Mucosa of descending colon (tissue), 3 donors: ENCODE measurements around the gene SEC24D. TPM values are rescaled to one million over a fixed set of nuclear protein-coding genes. Genes with fewer than 3 reads are reported as not detected.
"Not testable (repeated sequence)": the region's sequence is repeated elsewhere in the genome, so short reads cannot be mapped to it uniquely, and the experiment has no call there.

Experiments
- ATAC-seq: fragments of 200-7000 bp; cut with Tn5 transposase; one replicate; pipeline ENCODE4 v1.9.1; 2020; ENCODE audit warnings: mild to moderate bottlenecking, moderate library complexity
- DNase-seq, 3 donors: peaks; one replicate each; pipeline ENCODE4 v3.0.0-alpha.2; 2020
- H3K36me3 ChIP-seq: fragments of 200-600 bp; one replicate; pipeline ENCODE4 v1.8.0; 2021; ENCODE audit warnings: low read depth, mild to moderate bottlenecking
- H3K4me1 ChIP-seq: fragments of 200-600 bp; one replicate; pipeline ENCODE4 v1.8.0; 2021; ENCODE audit warnings: low read depth, mild to moderate bottlenecking
- H3K4me3 ChIP-seq: fragments of 200-600 bp; one replicate; pipeline ENCODE4 v1.8.0; 2021; ENCODE audit warnings: mild to moderate bottlenecking
- H3K9me3 ChIP-seq: fragments of 200-600 bp; one replicate; pipeline ENCODE4 v1.8.0; 2021; ENCODE audit warnings: mild to moderate bottlenecking
- intact Hi-C, 2 donors: fragments of 100-400 bp; cut with DNase I in 1 of 2; cut with micrococcal nuclease in 1 of 2; formaldehyde crosslinking; loops; one replicate each; pipeline versions ENCODE4 v1.11.0 to v1.11.1; 2022; cut with DNase I, micrococcal nuclease
- total RNA-seq, 3 donors: library from RNA; stranded (reverse); fragmentation: NEBNext Ultra II Directional in 2 of 3; extraction: Animal tissue kit (Norgen Biotek cat#: 25700) in 2 of 3; gene quantifications; one replicate each; pipeline versions ENCODE4 v1.2.1 to v1.2.4, GENCODE V29; 2021 to 2023
- TF ChIP-seq, protein P1 (sequence below): fragments of 200-600 bp; IDR thresholded peaks from one replicate; pipeline ENCODE4 v1.8.0; 2022; ENCODE audit warnings: antibody characterized with exemption, mild to moderate bottlenecking
- donor health status: DM: no; HTN: no; CAD: no; lungs with moderate emphysema.
- donor health status: DM: no; HTN: no; CAD: no.
- donor health status: DM: no; HTN: yes; CAD: no.

The SEC24D gene
- total RNA-seq, 3 donors from 2014 or later = 22.1 to 55.6 (median 45.3) TPM

DNA sequence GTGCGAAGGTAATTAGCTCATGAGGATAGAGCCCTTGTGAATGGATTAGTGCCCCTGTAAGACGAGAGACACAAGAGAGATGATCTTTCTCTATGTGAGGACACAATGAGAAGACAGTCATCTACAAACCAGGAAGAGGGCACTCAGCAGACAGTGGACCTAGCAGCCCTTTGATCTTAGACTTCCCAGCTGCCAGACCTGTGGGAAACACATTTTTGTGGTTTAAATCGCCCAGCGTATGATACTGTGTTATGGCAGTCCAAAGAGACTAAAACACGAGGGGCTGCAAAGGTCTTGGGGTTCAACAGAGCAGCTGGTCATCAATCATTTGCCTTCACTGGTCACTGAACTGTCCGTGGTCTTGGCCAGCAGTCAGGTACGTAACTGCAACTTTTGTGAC lies 43.5 kb upstream of the SEC24D start:
- intact Hi-C loops = no loop called here

DNA sequence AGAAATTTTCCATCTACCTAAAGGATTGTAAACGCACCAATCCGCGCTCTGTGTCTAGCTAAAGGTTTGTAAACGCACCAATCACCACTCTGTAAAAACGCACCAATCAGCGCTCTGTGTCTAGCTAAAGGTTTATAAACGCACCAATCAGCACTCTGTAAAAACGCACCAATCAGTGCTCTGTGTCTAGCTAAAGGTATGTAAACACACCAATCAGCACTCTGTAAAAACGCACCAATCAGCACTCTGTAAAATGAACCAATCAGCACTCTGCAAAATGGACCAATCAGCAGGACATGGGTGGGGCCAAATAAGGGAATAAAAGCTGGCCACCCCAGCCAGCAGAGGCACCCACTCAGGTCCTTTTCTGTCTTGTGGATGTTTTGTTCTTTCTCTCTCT lies 42.6 kb upstream of the SEC24D start:
- H3K4me3 ChIP-seq, H3K9me3 ChIP-seq, DNase-seq, H3K36me3 ChIP-seq, ATAC-seq, intact Hi-C loops, H3K4me1 ChIP-seq: not testable (repeated sequence)

More for the DNA sequence above, 43.5 kb upstream of the SEC24D start:
- Histone ChIP-seq H3K36me3 (no peaks in the 10 kb centered on the region), H3K9me3 (peaks cover 5% of the 10 kb centered on the region), H3K4me3 (no peak overlapping the region), H3K4me1 (no peaks in the 10 kb centered on the region)
- DNase-seq (no peak), ATAC-seq (no peak)
- TF ChIP-seq, protein P1, sequence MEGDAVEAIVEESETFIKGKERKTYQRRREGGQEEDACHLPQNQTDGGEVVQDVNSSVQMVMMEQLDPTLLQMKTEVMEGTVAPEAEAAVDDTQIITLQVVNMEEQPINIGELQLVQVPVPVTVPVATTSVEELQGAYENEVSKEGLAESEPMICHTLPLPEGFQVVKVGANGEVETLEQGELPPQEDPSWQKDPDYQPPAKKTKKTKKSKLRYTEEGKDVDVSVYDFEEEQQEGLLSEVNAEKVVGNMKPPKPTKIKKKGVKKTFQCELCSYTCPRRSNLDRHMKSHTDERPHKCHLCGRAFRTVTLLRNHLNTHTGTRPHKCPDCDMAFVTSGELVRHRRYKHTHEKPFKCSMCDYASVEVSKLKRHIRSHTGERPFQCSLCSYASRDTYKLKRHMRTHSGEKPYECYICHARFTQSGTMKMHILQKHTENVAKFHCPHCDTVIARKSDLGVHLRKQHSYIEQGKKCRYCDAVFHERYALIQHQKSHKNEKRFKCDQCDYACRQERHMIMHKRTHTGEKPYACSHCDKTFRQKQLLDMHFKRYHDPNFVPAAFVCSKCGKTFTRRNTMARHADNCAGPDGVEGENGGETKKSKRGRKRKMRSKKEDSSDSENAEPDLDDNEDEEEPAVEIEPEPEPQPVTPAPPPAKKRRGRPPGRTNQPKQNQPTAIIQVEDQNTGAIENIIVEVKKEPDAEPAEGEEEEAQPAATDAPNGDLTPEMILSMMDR = no peak

DNA sequence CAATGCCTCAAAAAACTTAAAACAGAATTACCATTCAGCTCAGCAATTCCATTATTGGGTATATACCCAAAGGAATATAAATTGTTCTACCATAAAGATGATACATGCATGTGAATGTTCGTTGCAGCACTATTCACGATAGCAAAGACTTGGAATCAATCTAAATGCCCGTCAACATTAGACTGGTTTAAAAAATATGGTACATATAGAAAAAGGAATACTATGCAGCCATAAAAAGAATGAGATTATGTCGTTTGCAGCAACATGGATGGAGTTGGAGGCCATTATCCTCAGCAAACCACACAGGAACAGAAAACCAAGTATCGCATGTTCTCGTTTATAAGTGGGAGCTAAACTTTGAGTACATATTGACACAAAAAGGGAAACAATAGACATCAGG lies 41.9 kb upstream of the SEC24D start:
- no peaks in the 10 kb centered on the region for H3K4me1 ChIP-seq
- ATAC-seq (no peak), DNase-seq (no peak)
- H3K4me3 ChIP-seq = no peak overlapping the region
- H3K9me3 ChIP-seq = peaks cover 5% of the 10 kb centered on the region
- intact Hi-C loops = no loop called here
- no peaks in the 10 kb centered on the region for H3K36me3 ChIP-seq
- TF ChIP-seq, protein P1 = no peak

DNA sequence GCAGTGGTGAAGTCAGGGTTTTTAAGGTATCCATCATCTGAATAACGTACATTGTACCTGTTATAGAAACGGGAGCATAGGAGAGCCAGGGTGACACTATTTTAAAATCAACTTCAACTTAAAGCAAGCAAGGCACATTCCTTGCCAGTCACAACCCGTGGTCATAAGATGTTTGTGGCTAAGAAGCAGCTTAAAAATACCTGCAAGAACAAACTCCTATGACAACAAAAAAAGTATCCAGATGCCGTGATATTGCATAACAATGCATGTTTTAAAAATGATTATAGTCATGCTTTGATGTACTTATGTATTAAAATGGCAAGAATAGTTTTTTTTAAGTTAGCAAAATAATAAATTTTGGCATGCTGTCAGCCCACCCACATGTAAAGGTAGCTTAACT lies 36.3 kb upstream of the SEC24D start:
- Histone ChIP-seq H3K9me3 (no peaks in the 10 kb centered on the region), H3K4me3 (no peak overlapping the region), H3K4me1 (no peaks in the 10 kb centered on the region), H3K36me3 (no peaks in the 10 kb centered on the region)
- no peak for DNase-seq
- intact Hi-C loops = no loop called here
- TF ChIP-seq, protein P1 = no peak
- no peak for ATAC-seq

DNA sequence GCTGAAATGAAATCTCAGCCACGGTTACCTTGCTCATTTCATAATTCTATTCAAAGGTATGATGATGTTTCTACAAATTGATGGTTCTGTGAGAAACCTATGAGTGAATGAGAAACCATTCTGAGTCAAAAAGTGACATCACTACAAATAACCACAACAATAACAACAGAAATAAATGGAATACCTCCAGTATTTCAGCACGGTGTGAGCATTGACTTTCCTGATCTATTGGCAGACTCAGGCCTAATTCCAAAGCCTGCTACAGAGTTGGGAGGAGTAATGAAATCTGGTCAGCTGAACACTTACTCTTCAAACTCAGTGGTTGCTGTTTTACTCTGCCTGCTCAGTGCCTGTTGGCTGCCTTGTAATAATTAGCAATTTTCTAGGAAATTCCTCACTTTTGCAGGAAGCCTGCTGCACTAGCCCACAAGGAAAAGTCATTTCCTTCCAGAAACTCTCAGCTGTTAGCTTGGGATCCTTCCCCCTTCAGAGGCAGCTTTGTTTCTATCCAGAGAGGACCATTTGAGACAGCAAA lies 33.9 kb upstream of the SEC24D start:
- no peaks in the 10 kb centered on the region for H3K9me3 ChIP-seq
- ATAC-seq = no peak
- DNase-seq = peak in 1 of 3 donors; percentile 8
- TF ChIP-seq, protein P1 = no peak
- no peaks in the 10 kb centered on the region for H3K36me3 ChIP-seq
- intact Hi-C loops = no loop called here
- H3K4me3 ChIP-seq = no peak overlapping the region
- no peaks in the 10 kb centered on the region for H3K4me1 ChIP-seq

DNA sequence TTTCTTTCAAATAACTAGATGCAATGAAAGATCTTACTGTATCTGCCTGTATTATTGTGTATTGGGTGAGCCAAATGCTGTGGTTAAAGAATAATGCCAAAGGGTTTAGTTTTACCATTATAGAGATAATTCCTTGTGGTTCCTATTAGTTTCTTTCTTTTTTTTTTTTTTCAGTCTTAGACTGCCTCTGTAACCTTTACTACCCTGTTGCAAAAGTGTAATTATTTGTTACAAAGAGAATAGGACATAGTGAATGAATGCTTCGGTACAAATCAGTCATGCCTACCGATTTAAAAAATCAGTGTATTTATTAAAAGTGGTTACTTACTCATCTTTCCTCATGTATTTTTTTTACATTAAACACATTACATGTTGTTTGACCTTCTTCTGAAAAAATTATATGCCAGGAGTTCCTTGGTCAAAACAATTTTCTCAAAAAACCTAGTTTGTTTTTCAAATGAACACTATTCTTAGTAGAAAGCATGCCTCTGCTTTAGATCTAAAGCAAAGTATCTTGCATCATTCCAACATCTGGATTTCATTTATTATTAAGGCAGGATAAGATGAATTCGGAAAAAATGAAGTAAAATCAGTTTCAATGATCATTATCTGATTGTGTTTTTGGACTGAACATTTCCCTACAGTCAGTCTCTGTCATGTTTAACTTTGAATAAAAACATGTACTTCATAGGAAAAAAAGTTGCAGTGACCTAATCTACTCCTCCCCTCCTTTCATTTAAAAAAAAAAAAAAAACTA lies 31.6 kb upstream of the SEC24D start:
- no peaks in the 10 kb centered on the region for H3K36me3 ChIP-seq
- DNase-seq (no peak), ATAC-seq (no peak)
- TF ChIP-seq, protein P1 = no peak
- H3K4me1 ChIP-seq = no peaks in the 10 kb centered on the region
- no peak overlapping the region for H3K4me3 ChIP-seq
- no peaks in the 10 kb centered on the region for H3K9me3 ChIP-seq
- intact Hi-C loops = no loop called here
